ENCODE measurements around the gene PDLIM1. TPM values are rescaled to one million over a fixed set of nuclear protein-coding genes. Genes with fewer than 3 reads are reported as not detected.

The PDLIM1 gene
- polyA plus RNA-seq, 1 of the 3 experiments (the other 2 are of a cell fraction) = 97.2 TPM

DNA sequence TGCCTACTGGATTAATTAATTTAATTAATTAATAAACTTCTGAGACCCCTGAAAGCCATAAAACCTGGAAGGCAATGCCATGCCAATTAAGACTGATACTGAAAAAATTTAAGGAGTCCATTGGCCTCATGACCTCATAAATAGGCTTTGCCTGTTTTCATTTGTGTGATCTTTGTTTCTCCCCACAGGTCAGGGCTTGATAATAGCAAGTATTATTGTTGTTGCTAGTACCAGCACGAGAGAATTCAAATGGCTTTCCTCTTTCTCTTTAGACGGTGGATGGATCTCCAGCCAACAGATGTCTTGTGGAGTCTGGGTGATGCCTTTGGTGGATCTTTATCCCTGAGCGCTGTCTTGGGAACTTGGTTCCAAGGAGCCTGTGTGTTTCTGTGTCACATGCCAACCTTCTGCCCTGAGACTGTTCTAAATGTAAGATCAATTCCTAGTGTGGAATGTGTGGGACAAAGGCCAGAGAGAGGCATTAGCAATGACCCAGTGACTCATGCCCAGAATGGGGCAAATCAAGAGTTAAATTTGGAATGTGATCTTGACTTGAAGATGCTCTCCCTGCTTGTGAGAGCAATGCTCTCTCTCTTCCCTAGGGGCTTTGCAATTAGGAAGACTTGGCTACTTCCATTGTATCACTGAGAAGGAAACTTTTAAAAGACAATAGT is 79.1 kb downstream of the PDLIM1 start:
- no peaks in the 10 kb centered on the region for H3K27me3 ChIP-seq (ENCODE audit: insufficient read depth)
- no peak for DNase-seq
- no peaks in the 10 kb centered on the region for H3K36me3 ChIP-seq (replicated peaks in 1 of 2; ENCODE audit: control insufficient read depth in 1 of 2, insufficient read depth in 2 of 2, low read length in 1 of 2)
- H3F3A ChIP-seq (replicated peaks; ENCODE audit: insufficient read depth) = no peaks in the 10 kb centered on the region
- H3K4me1 ChIP-seq (ENCODE audit: control insufficient read depth in 1 of 2, insufficient read depth in 2 of 2, low read depth in 1 of 2, low read length in 1 of 2) = peaks cover 0 to 3% of the 10 kb centered on the region in 2 experiments; a peak in 1 of 4 replicates
- H4K20me1 ChIP-seq (ENCODE audit: insufficient read depth) = no peaks in the 10 kb centered on the region
- 71% methylated on average over 3 of the region's 3 CpGs for WGBS (ENCODE audit: low lambda C conversion rate)
- H3K4me2 ChIP-seq = no peak overlapping the region
- H3K9ac ChIP-seq = no peak overlapping the region
- no peak overlapping the region for H3K4me3 ChIP-seq (ENCODE audit: low read depth in 2 of 2, low read length in 1 of 2)
- POLR2A ChIA-PET = no interaction called here
- no peak overlapping the region for H3K27ac ChIP-seq (ENCODE audit: low read depth in 2 of 2, low read length in 1 of 2)
- no peaks in the 10 kb centered on the region for H3K79me2 ChIP-seq (ENCODE audit: insufficient read depth)
- H2AFZ ChIP-seq (ENCODE audit: low read depth) = no peak overlapping the region
- CTCF ChIA-PET = interaction anchor here (0.9 to 1.0 kb wide), 2 partner anchors 31 to 150 kb away, joined by 3 read pairs; no protein-coding TSS in a partner anchor
- H3K9me3 ChIP-seq = no peaks in the 10 kb centered on the region
- no peaks in the 10 kb centered on the region for H3K9me2 ChIP-seq
- TF ChIP-seq YY1 (IDR thresholded peaks at IDR 0.05; ENCODE audit: low read depth) = no peak
- peak; percentile 29; the same call in 1 of the 2 replicates for TF ChIP-seq FOSL2 (IDR thresholded peaks at IDR 0.05; ENCODE audit: borderline replicate concordance, low read depth)
- TF ChIP-seq NFIC (IDR thresholded peaks at IDR 0.05; ENCODE audit: borderline replicate concordance) = peak; percentile 21; the same call in 1 of the 2 replicates
- no peak for TF ChIP-seq ZBTB33 (IDR thresholded peaks at IDR 0.05; ENCODE audit: borderline replicate concordance, low read depth)
- no peak for TF ChIP-seq MXI1 (IDR thresholded peaks at IDR 0.05; ENCODE audit: low read depth, low read length)
- TF ChIP-seq FOXM1 (IDR thresholded peaks at IDR 0.05; ENCODE audit: low read depth) = no peak
- no peak for TF ChIP-seq JUND (IDR thresholded peaks at IDR 0.05)

GRCh38 chr10:95209509-95210127 is 81.2 kb downstream of the PDLIM1 start:
- H3K9ac ChIP-seq = no peak overlapping the region
- H4K20me1 ChIP-seq (ENCODE audit: insufficient read depth) = no peaks in the 10 kb centered on the region
- no peaks in the 10 kb centered on the region for H3K27me3 ChIP-seq (ENCODE audit: insufficient read depth)
- no peaks in the 10 kb centered on the region for H3K9me3 ChIP-seq
- DNase-seq = no peak
- H3K9me2 ChIP-seq = no peaks in the 10 kb centered on the region
- no peak overlapping the region for H3K4me2 ChIP-seq
- WGBS (ENCODE audit: low lambda C conversion rate) = 89% methylated on average over 6 of the region's 6 CpGs
- H2AFZ ChIP-seq (ENCODE audit: low read depth) = no peak overlapping the region
- TF ChIP-seq RCOR1 (IDR thresholded peaks at IDR 0.05; ENCODE audit: low read length) (no peak), GABPA (IDR thresholded peaks at IDR 0.05; ENCODE audit: low read depth) (no peak), RAD21 (IDR thresholded peaks at IDR 0.05; ENCODE audit: low read length) (no peak), ZBTB33 (IDR thresholded peaks at IDR 0.05; ENCODE audit: borderline replicate concordance, low read depth) (no peak), SIN3A (IDR thresholded peaks at IDR 0.05; ENCODE audit: borderline replicate concordance, low read depth, low read length) (no peak), GATA2 (CRISPR knock-in tag; IDR thresholded peaks at IDR 0.05) (no peak), FOXM1 (IDR thresholded peaks at IDR 0.05; ENCODE audit: low read depth) (no peak), NRF1 (IDR thresholded peaks at IDR 0.05; ENCODE audit: low read depth, low read length) (no peak), CHD2 (IDR thresholded peaks at IDR 0.05; ENCODE audit: low read length, partially characterized antibody) (no peak), ELF1 (IDR thresholded peaks at IDR 0.05) (no peak), MXI1 (IDR thresholded peaks at IDR 0.05; ENCODE audit: low read depth, low read length) (no peak)
- TF ChIP-seq, protein P1, sequence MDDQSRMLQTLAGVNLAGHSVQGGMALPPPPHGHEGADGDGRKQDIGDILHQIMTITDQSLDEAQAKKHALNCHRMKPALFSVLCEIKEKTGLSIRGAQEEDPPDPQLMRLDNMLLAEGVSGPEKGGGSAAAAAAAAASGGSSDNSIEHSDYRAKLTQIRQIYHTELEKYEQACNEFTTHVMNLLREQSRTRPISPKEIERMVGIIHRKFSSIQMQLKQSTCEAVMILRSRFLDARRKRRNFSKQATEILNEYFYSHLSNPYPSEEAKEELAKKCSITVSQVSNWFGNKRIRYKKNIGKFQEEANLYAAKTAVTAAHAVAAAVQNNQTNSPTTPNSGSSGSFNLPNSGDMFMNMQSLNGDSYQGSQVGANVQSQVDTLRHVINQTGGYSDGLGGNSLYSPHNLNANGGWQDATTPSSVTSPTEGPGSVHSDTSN (IDR thresholded peaks at IDR 0.05) = no peak
- no peaks in the 10 kb centered on the region for H3F3A ChIP-seq (replicated peaks; ENCODE audit: insufficient read depth)
- H3K4me1 ChIP-seq (ENCODE audit: control insufficient read depth in 1 of 2, insufficient read depth in 2 of 2, low read depth in 1 of 2, low read length in 1 of 2) = peaks cover 0 to under 1% of the 10 kb centered on the region in 2 experiments; a peak in 1 of 4 replicates
- H3K27ac ChIP-seq (ENCODE audit: low read depth in 2 of 2, low read length in 1 of 2) = no peak overlapping the region
- no peak overlapping the region for H3K4me3 ChIP-seq (ENCODE audit: low read depth in 2 of 2, low read length in 1 of 2)
- ChIA-PET POLR2A (no interaction called here), CTCF (interaction anchor here (0.6 to 1.1 kb wide), 5 partner anchors 10 to 153 kb away, joined by 3 to 5 read pairs (median 3); no protein-coding TSS in a partner anchor)
- no peaks in the 10 kb centered on the region for H3K79me2 ChIP-seq (ENCODE audit: insufficient read depth)
- H3K36me3 ChIP-seq (replicated peaks in 1 of 2; ENCODE audit: control insufficient read depth in 1 of 2, insufficient read depth in 2 of 2, low read length in 1 of 2) = no peaks in the 10 kb centered on the region

All from SK-N-SH (cell line).